SU-DHL-6 (cell line): ENCODE data around the gene ZNF266.

Source experiments
- H2AFZ ChIP-seq: fragments of 200-600 bp; sonication (generic); 2 replicates; pipeline ENCODE4 v1.6.1; 2014; ENCODE audit warnings: low read depth, mild to moderate bottlenecking, moderate library complexity, mixed read lengths, antibody characterized with exemption, low read length; ENCODE audit not compliant: severe bottlenecking
- H3F3A ChIP-seq: fragments of 200-600 bp; shearing (Covaris generic); 2 replicates; pipeline ENCODE4 v1.6.0; 2016; ENCODE audit warnings: antibody characterized with exemption, mild to moderate bottlenecking; ENCODE audit not compliant: insufficient read depth
- H3K27ac ChIP-seq: fragments of 200-600 bp; sonication (generic); 2 replicates; pipeline ENCODE4 v1.5.1; 2016; ENCODE audit warnings: low read depth, mild to moderate bottlenecking, low read length, moderate library complexity, mixed read lengths
- H3K27me3 ChIP-seq: fragments of 200-600 bp; sonication (generic), shearing (Covaris generic); 2 replicates; pipeline ENCODE4 v1.6.0; 2014; ENCODE audit warnings: mild to moderate bottlenecking, low read length
- H3K36me3 ChIP-seq: fragments of 200-600 bp; sonication (generic); 2 replicates; pipeline ENCODE4 v1.6.1; 2014; ENCODE audit warnings: mild to moderate bottlenecking, low read length, mixed read lengths
- H3K4me2 ChIP-seq: fragments of 300-600, 200-600 bp; shearing (Covaris generic), sonication (generic); 2 replicates; pipeline ENCODE4 v1.6.0; 2014; ENCODE audit warnings: low read length, low read depth, mild to moderate bottlenecking; ENCODE audit not compliant: poor library complexity, severe bottlenecking
- H3K4me3 ChIP-seq: fragments of 200-600 bp; sonication (generic); 2 replicates; pipeline ENCODE4 v1.5.1; 2014; ENCODE audit warnings: antibody characterized with exemption, low read length, mild to moderate bottlenecking, mixed read lengths; ENCODE audit not compliant: insufficient read depth, poor library complexity, severe bottlenecking
- H3K79me2 ChIP-seq: fragments of 200-600 bp; sonication (generic); 2 replicates; pipeline ENCODE4 v1.6.1; 2014; ENCODE audit warnings: mild to moderate bottlenecking, low read length, moderate library complexity; ENCODE audit not compliant: insufficient read depth
- H3K9ac ChIP-seq: fragments of 200-600 bp; sonication (generic); 2 replicates; pipeline ENCODE4 v1.7.0; 2014; ENCODE audit warnings: mild to moderate bottlenecking, low read length
- H3K9me2 ChIP-seq: fragments of 200-600 bp; sonication (generic); replicated peaks from 2 replicates; pipeline ENCODE4 v1.6.1; 2014; ENCODE audit warnings: low read length; ENCODE audit not compliant: insufficient read depth
- H3K9me3 ChIP-seq: fragments of 200-600 bp; sonication (generic); 2 replicates; pipeline ENCODE4 v1.6.1; 2014; ENCODE audit warnings: low read length, mixed read lengths; ENCODE audit not compliant: insufficient read depth
- H4K20me1 ChIP-seq: fragments of 200-600 bp; sonication (generic); 2 replicates; pipeline ENCODE4 v1.6.1; 2014; ENCODE audit warnings: low read depth, mild to moderate bottlenecking, antibody characterized with exemption, low read length, moderate library complexity, mixed read lengths
- EZH2phosphoT487 ChIP-seq: fragments of 200-600 bp; sonication (generic), shearing (Covaris generic); conservative IDR thresholded peaks from 2 replicates; pipeline ENCODE4 v1.6.1; 2018; ENCODE audit warnings: mild to moderate bottlenecking, antibody characterized with exemption, low read length, moderate library complexity, mixed read lengths
- TF ChIP-seq, protein P1 (sequence below): fragments of 200-600 bp; sonication (generic); IDR thresholded peaks from one replicate; pipeline ENCODE4 v1.5.1; 2017; ENCODE audit warnings: antibody characterized with exemption, mild to moderate bottlenecking, low read length, moderate library complexity; ENCODE audit not compliant: insufficient read depth, poor library complexity, severe bottlenecking

Gene ZNF266

DNA sequence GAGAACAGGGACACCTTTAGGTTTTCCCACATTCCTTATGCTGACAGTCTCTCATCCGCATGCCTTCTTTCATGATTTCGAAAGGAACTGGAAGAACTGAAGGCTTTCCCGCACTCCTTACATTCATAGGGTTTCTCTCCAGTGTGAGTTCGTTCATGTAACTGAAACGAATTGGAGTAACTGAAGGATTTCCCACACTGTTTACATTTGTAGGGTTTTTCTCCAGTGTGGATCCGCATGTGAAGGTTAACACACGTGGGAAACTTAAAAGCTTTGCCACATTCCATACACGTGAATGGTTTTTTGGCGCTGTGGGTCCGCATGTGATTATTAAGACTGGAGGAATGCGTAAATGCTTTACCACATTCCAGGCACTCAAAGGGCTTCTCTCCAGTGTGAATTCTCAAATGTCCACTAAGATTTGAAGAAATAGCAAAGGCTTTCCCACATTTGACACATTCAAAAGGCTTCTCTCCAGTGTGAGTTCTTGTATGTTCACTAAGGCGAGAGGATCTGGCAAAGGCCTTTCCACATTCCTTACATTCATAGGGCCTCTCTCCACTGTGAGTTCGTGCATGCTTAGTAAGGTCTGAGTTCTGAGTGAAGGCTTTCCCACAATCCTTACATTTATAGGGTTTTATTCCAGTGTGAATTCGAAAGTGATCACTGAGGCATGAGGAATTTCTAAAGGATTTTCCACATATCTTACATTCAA is 22.0 kb downstream of the ZNF266 start:
- no peaks in the 10 kb centered on the region for H3K9me2 ChIP-seq
- H3K9me3 ChIP-seq: peaks cover 33% of the 10 kb centered on the region
- no peaks in the 10 kb centered on the region for H4K20me1 ChIP-seq
- no peaks in the 10 kb centered on the region for H3K27me3 ChIP-seq
- no peak overlapping the region for H3K9ac ChIP-seq
- no peak overlapping the region for H2AFZ ChIP-seq
- TF ChIP-seq, protein P1, sequence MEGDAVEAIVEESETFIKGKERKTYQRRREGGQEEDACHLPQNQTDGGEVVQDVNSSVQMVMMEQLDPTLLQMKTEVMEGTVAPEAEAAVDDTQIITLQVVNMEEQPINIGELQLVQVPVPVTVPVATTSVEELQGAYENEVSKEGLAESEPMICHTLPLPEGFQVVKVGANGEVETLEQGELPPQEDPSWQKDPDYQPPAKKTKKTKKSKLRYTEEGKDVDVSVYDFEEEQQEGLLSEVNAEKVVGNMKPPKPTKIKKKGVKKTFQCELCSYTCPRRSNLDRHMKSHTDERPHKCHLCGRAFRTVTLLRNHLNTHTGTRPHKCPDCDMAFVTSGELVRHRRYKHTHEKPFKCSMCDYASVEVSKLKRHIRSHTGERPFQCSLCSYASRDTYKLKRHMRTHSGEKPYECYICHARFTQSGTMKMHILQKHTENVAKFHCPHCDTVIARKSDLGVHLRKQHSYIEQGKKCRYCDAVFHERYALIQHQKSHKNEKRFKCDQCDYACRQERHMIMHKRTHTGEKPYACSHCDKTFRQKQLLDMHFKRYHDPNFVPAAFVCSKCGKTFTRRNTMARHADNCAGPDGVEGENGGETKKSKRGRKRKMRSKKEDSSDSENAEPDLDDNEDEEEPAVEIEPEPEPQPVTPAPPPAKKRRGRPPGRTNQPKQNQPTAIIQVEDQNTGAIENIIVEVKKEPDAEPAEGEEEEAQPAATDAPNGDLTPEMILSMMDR: no peak
- TF ChIP-seq EZH2phosphoT487: no peak
- H3K36me3 ChIP-seq: peaks cover 58% of the 10 kb centered on the region
- no peak overlapping the region for H3K4me2 ChIP-seq
- H3K79me2 ChIP-seq: no peaks in the 10 kb centered on the region
- no peak overlapping the region for H3K27ac ChIP-seq
- no peaks in the 10 kb centered on the region for H3F3A ChIP-seq
- no peak overlapping the region for H3K4me3 ChIP-seq

DNA sequence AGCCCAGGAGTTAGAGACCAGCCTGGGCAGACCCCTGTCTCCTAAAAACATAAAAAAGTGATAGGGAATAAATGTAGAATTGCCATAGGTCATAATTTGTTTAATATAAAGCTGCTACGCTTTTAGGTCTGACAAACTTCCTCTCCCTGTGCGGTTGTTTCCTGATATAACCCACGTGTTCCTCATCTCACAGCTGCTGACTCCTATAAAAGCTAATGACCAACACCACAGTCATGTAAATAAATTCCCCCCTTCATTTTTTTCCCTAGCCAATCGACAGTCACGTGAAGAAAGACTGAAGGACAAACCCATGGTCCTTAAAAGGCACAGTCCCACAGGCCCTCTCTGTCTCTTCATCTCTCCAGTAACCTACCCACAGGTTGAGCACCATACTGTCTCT is 27.5 kb downstream of the ZNF266 start:
- H3K9me3 ChIP-seq: peaks cover 10% of the 10 kb centered on the region; the same call in 1 of the 2 replicates
- no peaks in the 10 kb centered on the region for H3K79me2 ChIP-seq
- H2AFZ ChIP-seq: no peak overlapping the region
- H3K9me2 ChIP-seq: no peaks in the 10 kb centered on the region
- TF ChIP-seq, protein P1: no peak
- no peak for TF ChIP-seq EZH2phosphoT487
- peaks cover 10% of the 10 kb centered on the region for H3K36me3 ChIP-seq
- H3K27me3 ChIP-seq: no peaks in the 10 kb centered on the region
- H3K4me3 ChIP-seq: no peak overlapping the region
- H3K9ac ChIP-seq: no peak overlapping the region
- no peak overlapping the region for H3K4me2 ChIP-seq
- H3K27ac ChIP-seq: no peak overlapping the region
- no peaks in the 10 kb centered on the region for H3F3A ChIP-seq
- H4K20me1 ChIP-seq: no peaks in the 10 kb centered on the region

DNA sequence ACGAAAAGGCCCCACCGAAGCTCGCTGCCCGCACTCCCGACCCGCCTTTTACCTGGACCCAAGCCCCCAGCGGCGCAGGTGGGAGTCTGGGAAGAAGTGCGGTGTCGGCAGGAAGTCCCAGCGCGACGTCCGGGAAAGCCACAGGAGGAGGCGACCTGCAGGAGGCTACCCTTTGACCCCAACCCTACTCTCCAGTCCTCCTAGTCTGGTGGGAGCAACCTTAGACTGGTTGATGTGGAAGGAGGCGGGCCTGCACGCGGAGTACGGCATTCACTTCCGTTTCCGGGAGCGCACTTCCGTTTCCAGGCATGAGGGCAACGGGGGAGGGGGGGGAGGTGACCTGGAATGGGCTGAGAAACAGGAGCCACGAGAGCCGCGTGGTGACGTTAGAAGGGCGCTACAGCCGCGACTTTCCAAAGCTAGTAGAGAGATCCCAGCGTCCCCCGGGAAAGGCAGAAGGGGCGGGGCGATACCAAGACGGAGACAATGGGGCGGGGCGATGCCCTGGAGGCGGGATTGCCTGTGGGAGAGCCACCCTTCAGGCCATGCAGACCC is 28.5 kb downstream of the ZNF266 start:
- no peaks in the 10 kb centered on the region for H3F3A ChIP-seq
- no peak overlapping the region for H3K4me3 ChIP-seq
- no peak overlapping the region for H3K4me2 ChIP-seq
- no peak overlapping the region for H3K9ac ChIP-seq
- H3K9me2 ChIP-seq: no peaks in the 10 kb centered on the region
- H3K79me2 ChIP-seq: no peaks in the 10 kb centered on the region
- H3K36me3 ChIP-seq: 0 out of 2 replicates have a peak, but pooled peaks cover under 1% of the 10 kb centered on the region
- no peaks in the 10 kb centered on the region for H4K20me1 ChIP-seq
- no peak for TF ChIP-seq EZH2phosphoT487
- TF ChIP-seq, protein P1: no peak
- H3K9me3 ChIP-seq: peaks cover under 1% of the 10 kb centered on the region; the same call in 1 of the 2 replicates
- H2AFZ ChIP-seq: no peak overlapping the region
- no peaks in the 10 kb centered on the region for H3K27me3 ChIP-seq
- H3K27ac ChIP-seq: no peak overlapping the region
